Fibroblast of mammary gland (primary cell): ENCODE results near the gene DUSP1.
A peak's percentile ranks its signal among the peaks of the same experiment; 100 is the strongest.

Experiments used
- DNase-seq: peaks from one replicate; pipeline ENCODE4 v3.0.0-alpha.2; 2010; ENCODE audit warnings: low read depth
- H3K4me3 ChIP-seq: 2 replicates; pipeline ENCODE4 v1.5.1; 2011; ENCODE audit warnings: low read depth, mild to moderate bottlenecking, low read length, moderate library complexity; ENCODE audit not compliant: control insufficient read depth
- CTCF ChIP-seq: conservative IDR thresholded peaks from 2 replicates; pipeline ENCODE4 v1.5.1; 2011; ENCODE audit warnings: low read depth, low read length, inconsistent platforms; ENCODE audit not compliant: control insufficient read depth, insufficient read depth

The DUSP1 gene

GRCh38 chr5:172745406-172745805 lies 25.6 kb downstream of the DUSP1 start:
- no peak for TF ChIP-seq CTCF
- no peak for DNase-seq
- H3K4me3 ChIP-seq: no peak overlapping the region

GRCh38 chr5:172744123-172745104 lies 26.6 kb downstream of the DUSP1 start:
- no peak for DNase-seq
- TF ChIP-seq CTCF: no peak

GRCh38 chr5:172743112-172743959 lies 27.7 kb downstream of the DUSP1 start:
- no peak for DNase-seq
- TF ChIP-seq CTCF: no peak
- no peak overlapping the region for H3K4me3 ChIP-seq

More at GRCh38 chr5:172744123-172745104, 26.6 kb downstream of the DUSP1 start:
- H3K4me3 ChIP-seq: no peak overlapping the region

- DNase-seq: no peak
- TF ChIP-seq CTCF: no peak
- no peak overlapping the region for H3K4me3 ChIP-seq
Measured at GRCh38 chr5:172741206-172741582, 29.8 kb downstream of the DUSP1 start.

GRCh38 chr5:172740428-172741205 lies 30.4 kb downstream of the DUSP1 start:
- no peak for TF ChIP-seq CTCF
- peak; percentile 85 for DNase-seq
- H3K4me3 ChIP-seq: no peak overlapping the region

- TF ChIP-seq CTCF: no peak
- no peak for DNase-seq
- H3K4me3 ChIP-seq: no peak overlapping the region
Measured at GRCh38 chr5:172739375-172739774, 31.6 kb downstream of the DUSP1 start.
